BLaER1 treated with 17β-estradiol and CSF1 and Interleukin-3, amounts not matched to agents 10 nM and 100 nM (cell line): ENCODE results near the gene DESI1.
"Not testable (repeated sequence)": the region's sequence is repeated elsewhere in the genome, so short reads cannot be mapped to it uniquely, and the experiment has no call there.

ENCODE experiments used
- H3K27ac ChIP-seq, 11 experiments: shearing (Covaris generic); formaldehyde crosslinking; 2 replicates each; pipeline ENCODE4 v1.8.1; 2022
- H3K27me3 ChIP-seq, 11 experiments: shearing (Covaris generic); formaldehyde crosslinking; 2 replicates each; pipeline ENCODE4 v1.8.1; 2022
- H3K36me3 ChIP-seq, 11 experiments: shearing (Covaris generic); formaldehyde crosslinking; 2 replicates each; pipeline ENCODE4 v1.8.1; 2022
- H3K4me1 ChIP-seq, 10 experiments: shearing (Covaris generic); formaldehyde crosslinking; 2 replicates each; pipeline ENCODE4 v1.8.1; 2022
- H3K4me2 ChIP-seq, 11 experiments: shearing (Covaris generic); formaldehyde crosslinking; 2 replicates each; pipeline ENCODE4 v1.8.1; 2022
- H3K4me3 ChIP-seq, 10 experiments: shearing (Covaris generic); formaldehyde crosslinking; 2 replicates each; pipeline ENCODE4 v1.8.1; 2022
- H3K9ac ChIP-seq, 11 experiments: shearing (Covaris generic); formaldehyde crosslinking; 2 replicates each; pipeline ENCODE4 v1.8.1; 2022
- H3K9me3 ChIP-seq, 11 experiments: shearing (Covaris generic); formaldehyde crosslinking; replicated peaks in 1 of 11; 2 replicates each; pipeline ENCODE4 v1.8.1; 2022
- H4K20me1 ChIP-seq, 11 experiments: shearing (Covaris generic); formaldehyde crosslinking; 2 replicates each; pipeline ENCODE4 v1.8.1; 2022
- Cebpa-rat ChIP-seq, 11 experiments: shearing (Covaris generic); IDR thresholded peaks; 2 replicates each; pipeline ENCODE4 v1.8.1; 2022

DESI1 gene

GRCh38 chr22:41620589-41621098 is at the start of gene DESI1:
Gene DESI1, minus strand, starts transcription at chr22:41621043. Its CDS starts 204 bp downstream, at chr22:41620839.
- Histone ChIP-seq H4K20me1 (peaks cover 13 to 92% (median 75%) of the 10 kb centered on the region in 11 experiments; a peak in 20 of 22 replicates), H3K36me3 (peaks cover 30 to 40% (median 37%) of the 10 kb centered on the region in 11 experiments), H3K27ac (peak within 1 kb of the TSS; percentile 86 to 97 (median 92)), H3K9ac (peak within 1 kb of the TSS; percentile 91 to 98 (median 94)), H3K4me3 (peak within 1 kb of the TSS; percentile 75 to 92 (median 86)), H3K4me2 (peak within 1 kb of the TSS; percentile 93 to 99 (median 97)), H3K9me3 (no peaks in the 10 kb centered on the region), H3K4me1 (peaks cover 22 to 40% (median 33%) of the 10 kb centered on the region in 10 experiments), H3K27me3 (no peaks in the 10 kb centered on the region)
- no peak for TF ChIP-seq Cebpa-rat (IDR thresholded peaks at IDR 0.05)

- peaks cover 19 to 69% (median 58%) of the 10 kb centered on the region in 11 experiments for H3K36me3 ChIP-seq
- peaks cover 15 to 27% (median 20%) of the 10 kb centered on the region in 10 experiments for H3K4me1 ChIP-seq
- H3K27ac ChIP-seq = 0 out of 22 replicates have a peak overlapping the region, but pooled peaks of 1 of the 11 experiments have one; percentile 9
- no peak overlapping the region for H3K9ac ChIP-seq
- no peak overlapping the region for H3K4me3 ChIP-seq
- peaks cover 0 to 37% (median 19%) of the 10 kb centered on the region in 11 experiments; a peak in 17 of 22 replicates for H4K20me1 ChIP-seq
- no peak overlapping the region for H3K4me2 ChIP-seq
- no peaks in the 10 kb centered on the region for H3K9me3 ChIP-seq
- H3K27me3 ChIP-seq = no peaks in the 10 kb centered on the region
- no peak for TF ChIP-seq Cebpa-rat (IDR thresholded peaks at IDR 0.05)
These were observed 48.4 kb upstream of the DESI1 start for GRCh38 chr22:41668971-41669911.

- H3K4me3 ChIP-seq = no peak overlapping the region
- no peaks in the 10 kb centered on the region for H3K27me3 ChIP-seq
- H3K36me3 ChIP-seq = peaks cover 48 to 72% (median 61%) of the 10 kb centered on the region in 11 experiments
- H3K9me3 ChIP-seq = no peaks in the 10 kb centered on the region
- H3K9ac ChIP-seq = no peak overlapping the region
- peaks cover 15 to 21% (median 20%) of the 10 kb centered on the region in 10 experiments for H3K4me1 ChIP-seq
- H4K20me1 ChIP-seq = peaks cover 0 to 50% (median 20%) of the 10 kb centered on the region in 11 experiments; a peak in 15 of 22 replicates
- H3K4me2 ChIP-seq = no peak overlapping the region
- no peak for TF ChIP-seq Cebpa-rat (IDR thresholded peaks at IDR 0.05)
- no peak overlapping the region for H3K27ac ChIP-seq
These were observed 44.1 kb upstream of the DESI1 start for GRCh38 chr22:41664951-41665350.

GRCh38 chr22:41664490-41664889 is 43.6 kb upstream of the DESI1 start:
- TF ChIP-seq Cebpa-rat (IDR thresholded peaks at IDR 0.05) = no peak
- H3K4me3 ChIP-seq = no peak overlapping the region
- H3K9me3 ChIP-seq = no peaks in the 10 kb centered on the region
- no peak overlapping the region for H3K9ac ChIP-seq
- H3K27me3 ChIP-seq = no peaks in the 10 kb centered on the region
- H4K20me1 ChIP-seq = peaks cover 0 to 55% (median 24%) of the 10 kb centered on the region in 11 experiments; a peak in 16 of 22 replicates
- H3K27ac ChIP-seq = no peak overlapping the region
- peaks cover 53 to 74% (median 64%) of the 10 kb centered on the region in 11 experiments for H3K36me3 ChIP-seq
- H3K4me2 ChIP-seq = no peak overlapping the region
- peaks cover 15 to 21% (median 20%) of the 10 kb centered on the region in 10 experiments for H3K4me1 ChIP-seq

- not testable (repeated sequence) for H3K4me2 ChIP-seq, H3K9ac ChIP-seq, H3K27ac ChIP-seq, H3K4me3 ChIP-seq, H3K9me3 ChIP-seq, H3K27me3 ChIP-seq
- peaks cover 15 to 21% (median 20%) of the 10 kb centered on the region in 10 experiments for H3K4me1 ChIP-seq
- H4K20me1 ChIP-seq = peaks cover 0 to 64% (median 29%) of the 10 kb centered on the region in 11 experiments; a peak in 17 of 22 replicates
- H3K36me3 ChIP-seq = peaks cover 62 to 76% (median 71%) of the 10 kb centered on the region in 11 experiments
These were observed 42.8 kb upstream of the DESI1 start for GRCh38 chr22:41663594-41663993.

GRCh38 chr22:41661713-41662112 is 40.9 kb upstream of the DESI1 start:
- Histone ChIP-seq H3K9ac (no peak overlapping the region), H3K27ac (no peak overlapping the region), H4K20me1 (peaks cover 0 to 82% (median 41%) of the 10 kb centered on the region in 11 experiments; a peak in 17 of 22 replicates), H3K36me3 (peaks cover 81 to 94% (median 90%) of the 10 kb centered on the region in 11 experiments), H3K27me3 (no peaks in the 10 kb centered on the region), H3K4me1 (peaks cover 0 to 6% (median 3%) of the 10 kb centered on the region in 10 experiments; a peak in 5 of 20 replicates), H3K4me3 (no peak overlapping the region), H3K4me2 (no peak overlapping the region), H3K9me3 (no peaks in the 10 kb centered on the region)
- no peak for TF ChIP-seq Cebpa-rat (IDR thresholded peaks at IDR 0.05)

GRCh38 chr22:41661088-41661487 is 40.2 kb upstream of the DESI1 start:
- peaks cover 87 to 100% (median 96%) of the 10 kb centered on the region in 11 experiments for H3K36me3 ChIP-seq
- H4K20me1 ChIP-seq = peaks cover 0 to 89% (median 47%) of the 10 kb centered on the region in 11 experiments; a peak in 17 of 22 replicates
- no peaks in the 10 kb centered on the region for H3K9me3 ChIP-seq
- H3K9ac ChIP-seq = no peak overlapping the region
- H3K4me3 ChIP-seq = no peak overlapping the region
- no peak for TF ChIP-seq Cebpa-rat (IDR thresholded peaks at IDR 0.05)
- H3K4me1 ChIP-seq = peaks cover 0 to 2% (median 0%) of the 10 kb centered on the region in 10 experiments; a peak in 3 of 20 replicates
- no peaks in the 10 kb centered on the region for H3K27me3 ChIP-seq
- H3K27ac ChIP-seq = no peak overlapping the region
- H3K4me2 ChIP-seq = no peak overlapping the region

GRCh38 chr22:41660416-41660815 is 39.6 kb upstream of the DESI1 start:
- Histone ChIP-seq H3K27ac (no peak overlapping the region), H3K36me3 (peaks cover 94 to 100% (median 100%) of the 10 kb centered on the region in 11 experiments)

GRCh38 chr22:41659941-41660340 is 39.1 kb upstream of the DESI1 start:
- H4K20me1 ChIP-seq = peaks cover 0 to 98% (median 57%) of the 10 kb centered on the region in 11 experiments; a peak in 18 of 22 replicates
- H3K4me2 ChIP-seq = no peak overlapping the region
- H3K27ac ChIP-seq = no peak overlapping the region
- no peak for TF ChIP-seq Cebpa-rat (IDR thresholded peaks at IDR 0.05)
- H3K9me3 ChIP-seq = no peaks in the 10 kb centered on the region
- no peak overlapping the region for H3K4me3 ChIP-seq
- no peaks in the 10 kb centered on the region for H3K27me3 ChIP-seq
- H3K4me1 ChIP-seq = no peaks in the 10 kb centered on the region
- peaks cover 98 to 100% (median 100%) of the 10 kb centered on the region in 11 experiments for H3K36me3 ChIP-seq
- H3K9ac ChIP-seq = no peak overlapping the region

More at GRCh38 chr22:41660416-41660815, 39.6 kb upstream of the DESI1 start:
- H3K9ac ChIP-seq = no peak overlapping the region
- no peak overlapping the region for H3K4me3 ChIP-seq
- H4K20me1 ChIP-seq = peaks cover 0 to 95% (median 54%) of the 10 kb centered on the region in 11 experiments; a peak in 17 of 22 replicates
- no peak for TF ChIP-seq Cebpa-rat (IDR thresholded peaks at IDR 0.05)
- H3K4me1 ChIP-seq = no peaks in the 10 kb centered on the region
- no peak overlapping the region for H3K4me2 ChIP-seq
- H3K27me3 ChIP-seq = no peaks in the 10 kb centered on the region
- no peaks in the 10 kb centered on the region for H3K9me3 ChIP-seq
